WTC11 (cell line): ENCODE measurements around the gene HINFP. TPM values are rescaled to one million over a fixed set of nuclear protein-coding genes. Genes with fewer than 3 reads are reported as not detected.

Experiments
- ATAC-seq: fragments of 200-7000 bp; cut with Tn5 transposase; 2 replicates; pipeline ENCODE4 v1.10.0; 2021; ENCODE audit warnings: mild to moderate bottlenecking, moderate library complexity
- CTCF ChIA-PET: fragments of 300-600 bp; sonication (Branson Sonifier 250); formaldehyde crosslinking; loops from one replicate; lab custom pipeline; 2021; ENCODE audit warnings: antibody characterized with exemption; lab: Charles Lee
- POLR2A ChIA-PET: fragments of 350-600 bp; sonication (Branson Sonifier 250); formaldehyde crosslinking; loops from one replicate; lab custom pipeline; 2021; ENCODE audit warnings: antibody characterized with exemption; lab: Charles Lee
- DNase-seq: peaks from one replicate; pipeline ENCODE4 v3.0.0; 2021; ENCODE audit warnings: low spot score
- H3K27ac Mint-ChIP-seq: 2 replicates; pipeline ENCODE4 v1.8.0; 2021; ENCODE audit warnings: mixed read lengths
- H3K27me3 Mint-ChIP-seq: 2 replicates; pipeline ENCODE4 v1.8.0; 2021; ENCODE audit warnings: low read depth, mild to moderate bottlenecking, moderate library complexity, mixed read lengths
- H3K36me3 Mint-ChIP-seq: 2 replicates; pipeline ENCODE4 v1.8.0; 2021; ENCODE audit warnings: mixed read lengths
- H3K4me1 Mint-ChIP-seq: 2 replicates; pipeline ENCODE4 v1.8.0; 2022; ENCODE audit warnings: mixed read lengths
- H3K4me3 Mint-ChIP-seq: 2 replicates; pipeline ENCODE4 v1.8.0; 2021; ENCODE audit warnings: mild to moderate bottlenecking, moderate library complexity, mixed read lengths
- H3K9me3 Mint-ChIP-seq: 2 replicates; pipeline ENCODE4 v1.8.0; 2021; ENCODE audit warnings: mixed read lengths
- CDX4 ChIP-seq: fragments of 250-450 bp; sonication (Bioruptor Pico); IDR thresholded peaks from 2 replicates; pipeline ENCODE4 v1.9.0; 2021; ENCODE audit warnings: moderate library complexity, mild to moderate bottlenecking, inconsistent platforms, borderline replicate concordance
- ETV6 ChIP-seq: sonication (generic); formaldehyde crosslinking; IDR thresholded peaks from 2 replicates; pipeline ENCODE4 v1.8.1; 2022; ENCODE audit warnings: mild to moderate bottlenecking, missing genetic modification reagents
- FOXK1 ChIP-seq: sonication (generic); formaldehyde crosslinking; IDR thresholded peaks from 2 replicates; pipeline ENCODE4 v1.8.0; 2022; ENCODE audit warnings: mild to moderate bottlenecking, moderate library complexity, missing genetic modification reagents
- GTF2I ChIP-seq: fragments of 250-450 bp; sonication (Bioruptor Pico); conservative IDR thresholded peaks from 2 replicates; pipeline ENCODE4 v1.4.0; 2021; ENCODE audit warnings: mild to moderate bottlenecking
- HMGXB4 ChIP-seq: sonication (generic); formaldehyde crosslinking; IDR thresholded peaks from 2 replicates; pipeline ENCODE4 v1.8.1; 2023; ENCODE audit warnings: mild to moderate bottlenecking, moderate library complexity, missing genetic modification reagents
- JAZF1 ChIP-seq: fragments of 250-450 bp; sonication (Bioruptor Pico); IDR thresholded peaks from 2 replicates; pipeline ENCODE4 v1.9.0; 2021; ENCODE audit warnings: moderate library complexity, mild to moderate bottlenecking, inconsistent platforms
- MLX ChIP-seq: sonication (generic); formaldehyde crosslinking; IDR thresholded peaks from 2 replicates; pipeline ENCODE4 v1.8.1; 2023; ENCODE audit warnings: mild to moderate bottlenecking, missing genetic modification reagents, moderate library complexity
- NFATC4 ChIP-seq: fragments of 250-450 bp; sonication (Bioruptor Pico); IDR thresholded peaks from 2 replicates; pipeline ENCODE4 v1.9.0; 2021; ENCODE audit warnings: mild to moderate bottlenecking
- NFE2L1 ChIP-seq: sonication (generic); formaldehyde crosslinking; IDR thresholded peaks from 2 replicates; pipeline ENCODE4 v1.8.1; 2023; ENCODE audit warnings: missing genetic modification reagents
- NR3C1 ChIP-seq: sonication (generic); formaldehyde crosslinking; conservative IDR thresholded peaks from 2 replicates; pipeline ENCODE4 v1.8.1; 2023; ENCODE audit warnings: low read depth, mild to moderate bottlenecking, missing genetic modification reagents
- OVOL2 ChIP-seq: fragments of 250-450 bp; sonication (Bioruptor Pico); IDR thresholded peaks from 2 replicates; pipeline ENCODE4 v1.9.0; 2021; ENCODE audit warnings: mild to moderate bottlenecking, borderline replicate concordance
- RORB ChIP-seq: fragments of 250-450 bp; sonication (Bioruptor Pico); IDR thresholded peaks from 2 replicates; pipeline ENCODE4 v1.9.0; 2021; ENCODE audit warnings: mild to moderate bottlenecking
- TCF7 ChIP-seq: sonication (generic); formaldehyde crosslinking; IDR thresholded peaks from 2 replicates; pipeline ENCODE4 v1.8.0; 2022; ENCODE audit warnings: mild to moderate bottlenecking, low read depth, missing genetic modification reagents, moderate library complexity
- TEAD1 ChIP-seq: sonication (generic); formaldehyde crosslinking; IDR thresholded peaks from 2 replicates; pipeline ENCODE4 v1.8.0; 2022; ENCODE audit warnings: mild to moderate bottlenecking, missing genetic modification reagents
- TEAD4 ChIP-seq: sonication (generic); formaldehyde crosslinking; IDR thresholded peaks from 2 replicates; pipeline ENCODE4 v1.8.0; 2022; ENCODE audit warnings: mild to moderate bottlenecking, missing genetic modification reagents
- ZNF219 ChIP-seq: sonication (generic); formaldehyde crosslinking; IDR thresholded peaks from 2 replicates; pipeline ENCODE4 v1.8.0; 2023; ENCODE audit warnings: missing genetic modification reagents, mild to moderate bottlenecking, borderline replicate concordance
- total RNA-seq: library from RNA; stranded (reverse); gene quantifications from 3 replicates; pipeline ENCODE4 v1.2.3, GENCODE V29; 2021
- TF ChIP-seq, protein P1 (sequence below): sonication (generic); formaldehyde crosslinking; IDR thresholded peaks from 2 replicates; pipeline ENCODE4 v1.8.0; 2022; ENCODE audit warnings: mild to moderate bottlenecking, missing genetic modification reagents
- TF ChIP-seq, protein P2 (sequence below): fragments of 250-450 bp; sonication (Bioruptor Pico); IDR thresholded peaks from 2 replicates; pipeline ENCODE4 v1.9.0; 2021; ENCODE audit warnings: mild to moderate bottlenecking, borderline replicate concordance
- TF ChIP-seq, protein P3 (sequence below): sonication (generic); formaldehyde crosslinking; IDR thresholded peaks from 2 replicates; pipeline ENCODE4 v1.8.1; 2022; ENCODE audit warnings: low read depth, mild to moderate bottlenecking, moderate library complexity, missing genetic modification reagents, borderline replicate concordance
- TF ChIP-seq, protein P4 (sequence below): sonication (generic); formaldehyde crosslinking; IDR thresholded peaks from 2 replicates; pipeline ENCODE4 v1.8.0; 2022; ENCODE audit warnings: missing genetic modification reagents

The HINFP gene
- total RNA-seq, 1 experiment from 2014 or later = 35.4 TPM

- Mint-ChIP-seq H3K27ac (no peak overlapping the region), H3K4me3 (no peak overlapping the region), H3K36me3 (peaks cover 6% of the 10 kb centered on the region), H3K27me3 (no peaks in the 10 kb centered on the region), H3K9me3 (no peaks in the 10 kb centered on the region)
- POLR2A ChIA-PET = no interaction called here
- DNase-seq = no peak
- CTCF ChIA-PET = interaction anchor here (1.5 kb wide), 1 partner anchor 22 kb away, joined by 5 read pairs; no protein-coding TSS in a partner anchor
- no peak for TF ChIP-seq RORB (CRISPR knock-in tag)
- no peak for TF ChIP-seq TEAD4 (CRISPR knock-in tag)
- no peak for TF ChIP-seq GTF2I (CRISPR knock-in tag)
- TF ChIP-seq HMGXB4 (CRISPR knock-in tag) = no peak
- no peak for TF ChIP-seq JAZF1 (CRISPR knock-in tag)
- no peak for TF ChIP-seq TCF7 (CRISPR knock-in tag)
- TF ChIP-seq NFATC4 (CRISPR knock-in tag) = no peak
- no peak for TF ChIP-seq ZNF219 (CRISPR knock-in tag)
- no peak for TF ChIP-seq FOXK1 (CRISPR knock-in tag)
- TF ChIP-seq TEAD1 (CRISPR knock-in tag) = no peak
- TF ChIP-seq, protein P1, sequence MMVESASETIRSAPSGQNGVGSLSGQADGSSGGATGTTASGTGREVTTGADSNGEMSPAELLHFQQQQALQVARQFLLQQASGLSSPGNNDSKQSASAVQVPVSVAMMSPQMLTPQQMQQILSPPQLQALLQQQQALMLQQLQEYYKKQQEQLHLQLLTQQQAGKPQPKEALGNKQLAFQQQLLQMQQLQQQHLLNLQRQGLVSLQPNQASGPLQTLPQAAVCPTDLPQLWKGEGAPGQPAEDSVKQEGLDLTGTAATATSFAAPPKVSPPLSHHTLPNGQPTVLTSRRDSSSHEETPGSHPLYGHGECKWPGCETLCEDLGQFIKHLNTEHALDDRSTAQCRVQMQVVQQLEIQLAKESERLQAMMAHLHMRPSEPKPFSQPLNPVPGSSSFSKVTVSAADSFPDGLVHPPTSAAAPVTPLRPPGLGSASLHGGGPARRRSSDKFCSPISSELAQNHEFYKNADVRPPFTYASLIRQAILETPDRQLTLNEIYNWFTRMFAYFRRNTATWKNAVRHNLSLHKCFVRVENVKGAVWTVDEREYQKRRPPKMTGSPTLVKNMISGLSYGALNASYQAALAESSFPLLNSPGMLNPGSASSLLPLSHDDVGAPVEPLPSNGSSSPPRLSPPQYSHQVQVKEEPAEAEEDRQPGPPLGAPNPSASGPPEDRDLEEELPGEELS (CRISPR knock-in tag) = no peak
- no peak for TF ChIP-seq NFE2L1 (CRISPR knock-in tag)
- TF ChIP-seq NR3C1 (CRISPR knock-in tag) = no peak
- no peak for TF ChIP-seq ETV6 (CRISPR knock-in tag)
- no peak for TF ChIP-seq OVOL2
- TF ChIP-seq CDX4 (CRISPR knock-in tag) = no peak
- TF ChIP-seq, protein P2, sequence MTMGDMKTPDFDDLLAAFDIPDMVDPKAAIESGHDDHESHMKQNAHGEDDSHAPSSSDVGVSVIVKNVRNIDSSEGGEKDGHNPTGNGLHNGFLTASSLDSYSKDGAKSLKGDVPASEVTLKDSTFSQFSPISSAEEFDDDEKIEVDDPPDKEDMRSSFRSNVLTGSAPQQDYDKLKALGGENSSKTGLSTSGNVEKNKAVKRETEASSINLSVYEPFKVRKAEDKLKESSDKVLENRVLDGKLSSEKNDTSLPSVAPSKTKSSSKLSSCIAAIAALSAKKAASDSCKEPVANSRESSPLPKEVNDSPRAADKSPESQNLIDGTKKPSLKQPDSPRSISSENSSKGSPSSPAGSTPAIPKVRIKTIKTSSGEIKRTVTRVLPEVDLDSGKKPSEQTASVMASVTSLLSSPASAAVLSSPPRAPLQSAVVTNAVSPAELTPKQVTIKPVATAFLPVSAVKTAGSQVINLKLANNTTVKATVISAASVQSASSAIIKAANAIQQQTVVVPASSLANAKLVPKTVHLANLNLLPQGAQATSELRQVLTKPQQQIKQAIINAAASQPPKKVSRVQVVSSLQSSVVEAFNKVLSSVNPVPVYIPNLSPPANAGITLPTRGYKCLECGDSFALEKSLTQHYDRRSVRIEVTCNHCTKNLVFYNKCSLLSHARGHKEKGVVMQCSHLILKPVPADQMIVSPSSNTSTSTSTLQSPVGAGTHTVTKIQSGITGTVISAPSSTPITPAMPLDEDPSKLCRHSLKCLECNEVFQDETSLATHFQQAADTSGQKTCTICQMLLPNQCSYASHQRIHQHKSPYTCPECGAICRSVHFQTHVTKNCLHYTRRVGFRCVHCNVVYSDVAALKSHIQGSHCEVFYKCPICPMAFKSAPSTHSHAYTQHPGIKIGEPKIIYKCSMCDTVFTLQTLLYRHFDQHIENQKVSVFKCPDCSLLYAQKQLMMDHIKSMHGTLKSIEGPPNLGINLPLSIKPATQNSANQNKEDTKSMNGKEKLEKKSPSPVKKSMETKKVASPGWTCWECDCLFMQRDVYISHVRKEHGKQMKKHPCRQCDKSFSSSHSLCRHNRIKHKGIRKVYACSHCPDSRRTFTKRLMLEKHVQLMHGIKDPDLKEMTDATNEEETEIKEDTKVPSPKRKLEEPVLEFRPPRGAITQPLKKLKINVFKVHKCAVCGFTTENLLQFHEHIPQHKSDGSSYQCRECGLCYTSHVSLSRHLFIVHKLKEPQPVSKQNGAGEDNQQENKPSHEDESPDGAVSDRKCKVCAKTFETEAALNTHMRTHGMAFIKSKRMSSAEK (CRISPR knock-in tag) = no peak
- TF ChIP-seq, protein P3, sequence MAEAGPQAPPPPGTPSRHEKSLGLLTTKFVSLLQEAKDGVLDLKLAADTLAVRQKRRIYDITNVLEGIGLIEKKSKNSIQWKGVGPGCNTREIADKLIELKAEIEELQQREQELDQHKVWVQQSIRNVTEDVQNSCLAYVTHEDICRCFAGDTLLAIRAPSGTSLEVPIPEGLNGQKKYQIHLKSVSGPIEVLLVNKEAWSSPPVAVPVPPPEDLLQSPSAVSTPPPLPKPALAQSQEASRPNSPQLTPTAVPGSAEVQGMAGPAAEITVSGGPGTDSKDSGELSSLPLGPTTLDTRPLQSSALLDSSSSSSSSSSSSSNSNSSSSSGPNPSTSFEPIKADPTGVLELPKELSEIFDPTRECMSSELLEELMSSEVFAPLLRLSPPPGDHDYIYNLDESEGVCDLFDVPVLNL = no peak
- TF ChIP-seq, protein P4, sequence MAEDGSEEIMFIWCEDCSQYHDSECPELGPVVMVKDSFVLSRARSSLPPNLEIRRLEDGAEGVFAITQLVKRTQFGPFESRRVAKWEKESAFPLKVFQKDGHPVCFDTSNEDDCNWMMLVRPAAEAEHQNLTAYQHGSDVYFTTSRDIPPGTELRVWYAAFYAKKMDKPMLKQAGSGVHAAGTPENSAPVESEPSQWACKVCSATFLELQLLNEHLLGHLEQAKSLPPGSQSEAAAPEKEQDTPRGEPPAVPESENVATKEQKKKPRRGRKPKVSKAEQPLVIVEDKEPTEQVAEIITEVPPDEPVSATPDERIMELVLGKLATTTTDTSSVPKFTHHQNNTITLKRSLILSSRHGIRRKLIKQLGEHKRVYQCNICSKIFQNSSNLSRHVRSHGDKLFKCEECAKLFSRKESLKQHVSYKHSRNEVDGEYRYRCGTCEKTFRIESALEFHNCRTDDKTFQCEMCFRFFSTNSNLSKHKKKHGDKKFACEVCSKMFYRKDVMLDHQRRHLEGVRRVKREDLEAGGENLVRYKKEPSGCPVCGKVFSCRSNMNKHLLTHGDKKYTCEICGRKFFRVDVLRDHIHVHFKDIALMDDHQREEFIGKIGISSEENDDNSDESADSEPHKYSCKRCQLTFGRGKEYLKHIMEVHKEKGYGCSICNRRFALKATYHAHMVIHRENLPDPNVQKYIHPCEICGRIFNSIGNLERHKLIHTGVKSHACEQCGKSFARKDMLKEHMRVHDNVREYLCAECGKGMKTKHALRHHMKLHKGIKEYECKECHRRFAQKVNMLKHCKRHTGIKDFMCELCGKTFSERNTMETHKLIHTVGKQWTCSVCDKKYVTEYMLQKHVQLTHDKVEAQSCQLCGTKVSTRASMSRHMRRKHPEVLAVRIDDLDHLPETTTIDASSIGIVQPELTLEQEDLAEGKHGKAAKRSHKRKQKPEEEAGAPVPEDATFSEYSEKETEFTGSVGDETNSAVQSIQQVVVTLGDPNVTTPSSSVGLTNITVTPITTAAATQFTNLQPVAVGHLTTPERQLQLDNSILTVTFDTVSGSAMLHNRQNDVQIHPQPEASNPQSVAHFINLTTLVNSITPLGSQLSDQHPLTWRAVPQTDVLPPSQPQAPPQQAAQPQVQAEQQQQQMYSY (CRISPR knock-in tag) = no peak
- TF ChIP-seq MLX = no peak
- TF ChIP-seq, all 79 proteins: peak for 0
- no peak for ATAC-seq
- H3K4me1 Mint-ChIP-seq = peaks cover 4% of the 10 kb centered on the region; the same call in 1 of the 2 replicates
These were observed 54.2 kb downstream of the HINFP start for GRCh38 chr11:119175493-119176077.
